ENCODE data around the gene GLRA3.
"Not testable (repeated sequence)": the region's sequence is repeated elsewhere in the genome, so short reads cannot be mapped to it uniquely, and the experiment has no call there.

Gene GLRA3

DNA sequence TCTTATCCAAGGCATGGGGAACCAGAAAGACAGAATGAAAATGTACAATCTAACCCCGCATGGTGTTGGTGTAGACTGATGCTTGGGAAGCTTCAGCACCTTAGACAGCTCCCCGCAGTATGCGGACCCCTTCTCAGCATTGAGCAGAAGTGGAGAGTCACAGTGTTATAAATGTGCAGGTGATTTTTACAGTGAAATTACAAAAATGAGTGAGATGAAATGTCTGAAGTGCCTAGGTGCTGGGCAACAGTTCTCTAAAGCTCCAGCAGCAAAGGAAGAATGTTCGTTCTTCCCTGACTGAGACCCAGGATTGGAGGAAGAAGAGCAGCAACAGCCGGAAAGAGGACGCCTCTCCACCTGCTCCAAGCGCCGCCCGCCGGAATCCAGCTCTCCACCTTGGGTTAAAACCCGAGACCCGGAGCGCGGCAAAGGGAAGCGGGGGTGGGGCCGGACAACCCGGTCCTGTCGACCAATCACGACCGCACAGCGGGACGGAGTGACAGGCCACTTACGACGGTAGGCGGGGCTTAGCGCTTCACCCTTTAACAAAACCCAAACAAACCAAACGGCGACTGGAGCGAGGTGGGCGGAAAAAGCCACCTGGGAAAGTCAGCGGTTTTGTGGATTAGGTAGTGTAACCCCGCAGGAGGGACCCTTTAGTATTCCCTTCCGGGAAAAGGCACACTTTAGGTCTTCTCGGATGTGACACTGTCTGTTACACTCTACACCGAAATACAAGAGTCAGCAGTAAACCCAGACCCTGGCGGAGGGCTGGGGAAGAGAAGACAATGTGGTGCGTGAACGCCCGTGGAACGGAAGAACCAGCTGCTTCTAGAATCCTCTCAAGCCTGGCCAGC is at the start of gene GLRA3:
TSS of gene GLRA3 (minus strand) at position 403 of the 857 bp plus-strand sequence. CDS start 436 bp downstream, outside the sequence.
- no peak for DNase-seq (ENCODE audit: low read depth in 3 of 3)

DNA sequence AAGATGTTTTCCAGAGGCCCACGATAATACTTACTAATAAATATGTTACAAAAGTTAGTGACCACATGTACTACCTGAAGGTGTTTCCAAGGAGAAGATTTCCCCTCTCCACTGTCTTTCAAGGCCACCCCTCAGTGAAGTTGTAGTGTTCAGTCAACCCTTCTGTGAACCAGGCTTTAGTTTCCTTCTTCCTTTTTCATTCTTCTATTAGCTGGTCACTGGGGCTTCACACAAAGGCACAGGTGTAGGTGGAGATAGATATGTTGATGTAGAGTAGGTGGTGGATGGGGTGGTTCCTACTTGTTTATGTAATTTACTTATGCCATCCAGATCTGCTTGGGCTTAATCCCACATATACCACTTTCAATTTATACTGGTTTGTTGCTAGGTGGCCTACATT is 45.9 kb upstream of the GLRA3 start:
- DNase-seq (ENCODE audit: low read depth in 3 of 3): no peak

DNA sequence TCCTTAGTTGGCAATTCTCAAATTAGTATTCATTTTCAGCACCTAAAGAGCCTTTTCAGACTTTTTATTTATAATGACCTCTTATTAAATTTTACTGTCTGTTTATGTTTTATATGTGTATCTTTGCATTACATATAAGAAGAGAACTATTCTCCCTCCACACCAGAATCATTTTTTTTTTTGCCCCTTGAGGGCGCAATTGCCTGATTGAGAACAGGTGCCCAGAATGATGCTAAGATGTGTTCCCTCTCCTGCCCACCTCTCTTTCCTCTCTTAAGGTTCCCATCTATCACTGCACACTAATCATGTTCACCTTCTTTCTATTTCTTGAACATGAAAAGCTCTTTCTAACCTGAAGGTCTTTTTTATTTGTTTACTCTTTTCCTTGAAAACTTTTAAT is 44.9 kb upstream of the GLRA3 start:
- DNase-seq (ENCODE audit: low read depth in 3 of 3): no peak

DNA sequence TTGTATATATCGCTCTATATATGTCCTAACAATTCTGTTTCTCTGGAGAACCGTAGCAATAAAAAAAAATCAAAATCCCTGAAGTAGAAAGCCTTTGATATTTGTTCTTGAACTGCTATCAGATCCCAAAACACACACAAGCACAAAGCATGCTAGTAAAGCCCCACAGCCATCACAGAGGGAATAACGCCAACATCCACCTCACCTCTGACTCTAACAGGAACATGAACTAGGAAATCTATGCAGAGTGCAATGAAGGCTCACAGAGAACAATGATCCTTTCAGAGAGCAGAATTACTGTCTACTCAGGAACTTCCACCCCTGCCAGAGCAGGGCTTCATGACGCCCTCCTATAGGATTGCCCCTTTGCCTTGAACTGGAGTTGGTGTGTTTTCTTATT is 44.1 kb upstream of the GLRA3 start:
- DNase-seq (ENCODE audit: low read depth in 3 of 3): not testable (repeated sequence)

DNA sequence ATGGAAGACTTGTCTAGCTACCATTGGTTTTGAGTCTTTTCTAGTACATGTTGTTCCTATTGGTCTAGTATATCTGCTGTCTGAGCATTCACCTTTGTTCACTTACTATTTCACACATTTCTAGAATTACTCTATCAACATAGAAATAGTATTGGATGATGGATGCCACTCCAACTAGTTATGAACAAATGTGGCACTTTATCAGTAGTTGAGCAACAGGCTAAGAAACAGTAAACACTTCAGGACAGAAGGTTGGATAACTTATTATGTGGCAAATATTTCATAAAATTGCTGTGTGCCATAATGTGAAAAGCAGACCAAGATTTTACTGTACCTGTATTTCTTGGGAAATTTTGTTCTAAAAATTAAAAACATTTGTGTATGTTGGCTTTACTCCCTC is 42.4 kb upstream of the GLRA3 start:
- DNase-seq (ENCODE audit: low read depth in 3 of 3): no peak

DNA sequence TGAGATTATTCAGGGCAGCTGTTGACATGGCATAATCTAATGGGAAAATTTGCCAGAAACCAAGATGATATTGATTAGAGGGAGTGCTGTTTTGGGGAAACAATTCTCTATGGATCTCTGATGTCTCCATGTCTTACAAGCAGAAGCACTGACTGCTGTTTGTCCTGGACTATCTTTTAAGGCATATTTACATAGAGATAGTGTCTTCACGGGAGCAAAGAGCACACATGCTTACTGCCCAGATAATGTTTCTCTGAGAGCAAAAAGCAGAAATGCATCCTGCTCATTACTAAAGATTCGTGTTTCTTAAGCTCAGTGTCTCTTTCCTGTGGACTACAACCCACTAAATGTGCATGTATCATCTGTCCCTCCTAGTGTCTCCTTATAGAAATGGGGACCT is 41.3 kb upstream of the GLRA3 start:
- no peak for DNase-seq (ENCODE audit: low read depth in 3 of 3)

DNA sequence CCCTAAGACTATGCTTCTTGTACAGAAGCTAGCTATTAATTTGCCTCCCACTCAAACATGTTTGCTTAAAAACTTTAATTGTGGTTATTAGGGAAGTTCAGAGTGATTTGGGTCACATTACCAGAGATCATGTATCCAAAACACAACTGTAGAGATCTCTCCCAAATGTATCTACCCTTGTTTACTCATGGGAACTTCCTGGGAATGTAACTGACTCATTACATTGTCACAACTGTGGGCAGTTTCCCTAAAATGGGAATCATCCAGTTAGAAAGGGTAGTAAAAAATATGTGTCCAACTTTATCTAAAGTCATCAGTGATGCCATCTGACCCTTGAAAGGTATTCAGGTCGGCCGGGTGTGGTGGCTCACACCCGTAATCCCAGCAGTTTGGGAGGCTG is 40.3 kb upstream of the GLRA3 start:
- DNase-seq (ENCODE audit: low read depth in 3 of 3): no peak

DNA sequence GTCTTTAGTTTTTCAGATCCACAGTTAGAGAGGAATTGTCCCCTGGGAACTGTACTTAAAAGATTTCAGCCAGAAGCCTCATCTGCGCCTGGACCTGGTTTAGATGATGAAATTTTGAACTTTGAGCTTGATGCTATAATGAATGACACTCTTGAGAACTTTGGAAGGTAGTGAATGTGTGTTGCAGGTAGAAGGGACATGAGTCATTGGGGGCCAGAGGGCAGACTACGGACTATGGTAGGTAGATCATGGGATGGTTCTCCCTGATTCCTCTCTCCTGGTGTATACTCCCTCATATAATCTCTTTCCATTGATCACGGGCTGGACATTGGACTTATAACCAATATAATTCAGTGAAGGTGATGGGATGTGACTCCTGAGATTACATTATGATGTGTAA is 38.9 kb upstream of the GLRA3 start:
- DNase-seq (ENCODE audit: low read depth in 3 of 3): no peak

DNA sequence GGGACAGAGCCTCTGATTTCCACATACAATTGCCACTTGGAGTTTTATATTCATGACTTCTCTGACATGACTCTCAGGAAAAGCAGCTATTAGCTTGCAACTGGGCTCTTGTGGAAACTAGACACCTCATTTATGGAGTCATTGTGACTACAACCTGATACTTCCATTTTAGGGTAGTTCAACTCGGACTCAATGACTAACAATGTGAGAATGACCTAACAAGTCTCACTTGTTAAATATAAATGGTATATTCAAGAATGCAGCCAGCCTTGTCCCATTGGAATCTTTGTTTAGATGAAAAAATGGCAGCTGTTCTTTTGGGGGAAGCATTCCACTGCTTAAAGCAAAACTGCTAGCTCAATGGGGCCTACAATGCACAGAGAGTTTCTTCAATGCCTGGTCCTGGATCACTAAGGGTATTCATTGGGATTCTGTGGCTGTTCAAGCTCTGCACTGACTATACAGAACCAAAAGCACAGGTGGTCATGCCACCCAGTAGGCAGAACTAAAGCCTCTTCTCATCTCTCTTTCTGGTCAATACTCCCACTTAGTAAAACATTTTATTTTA is 36.5 kb upstream of the GLRA3 start:
- no peak for DNase-seq (ENCODE audit: low read depth in 3 of 3)

DNA sequence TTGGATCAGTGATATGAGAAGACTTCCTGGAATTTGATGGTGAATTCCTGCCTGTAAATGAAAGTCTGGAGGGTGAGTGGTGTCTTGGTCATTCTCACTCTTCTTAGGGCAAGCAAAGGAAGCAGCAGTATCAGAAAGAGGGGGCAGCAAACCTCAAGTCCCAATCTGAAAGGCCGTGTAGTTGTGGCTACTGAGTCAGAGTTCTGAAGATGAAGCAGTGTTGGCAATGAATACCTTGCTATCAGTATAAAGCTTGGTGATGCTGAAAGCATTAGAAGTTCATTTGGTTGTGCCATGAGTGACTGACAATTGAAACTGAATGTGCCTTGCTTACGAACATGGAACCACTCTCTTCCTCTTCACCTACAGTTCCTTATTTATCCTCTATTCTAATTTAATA is 35.0 kb upstream of the GLRA3 start:
- no peak for DNase-seq (ENCODE audit: low read depth in 3 of 3)

DNA sequence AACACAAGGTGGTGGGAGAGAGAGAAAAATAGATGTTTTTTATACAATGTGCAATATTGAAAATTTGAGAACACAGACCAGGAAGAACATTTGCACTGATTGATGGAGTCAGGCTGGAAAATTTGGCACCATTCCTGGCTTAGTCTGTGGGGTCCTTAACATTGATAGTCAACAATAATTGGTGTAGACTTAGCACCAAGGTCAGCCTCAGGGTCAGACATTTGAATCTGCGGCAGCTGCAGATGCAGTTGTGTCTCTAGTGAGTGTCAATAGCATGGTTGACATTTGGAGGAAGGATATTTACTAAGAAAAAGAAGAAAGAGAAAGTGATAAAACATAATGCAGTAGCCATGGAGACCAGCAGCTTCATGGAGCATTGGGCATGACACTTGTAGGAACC is 31.5 kb upstream of the GLRA3 start:
- no peak for DNase-seq (ENCODE audit: low read depth in 3 of 3)

DNA sequence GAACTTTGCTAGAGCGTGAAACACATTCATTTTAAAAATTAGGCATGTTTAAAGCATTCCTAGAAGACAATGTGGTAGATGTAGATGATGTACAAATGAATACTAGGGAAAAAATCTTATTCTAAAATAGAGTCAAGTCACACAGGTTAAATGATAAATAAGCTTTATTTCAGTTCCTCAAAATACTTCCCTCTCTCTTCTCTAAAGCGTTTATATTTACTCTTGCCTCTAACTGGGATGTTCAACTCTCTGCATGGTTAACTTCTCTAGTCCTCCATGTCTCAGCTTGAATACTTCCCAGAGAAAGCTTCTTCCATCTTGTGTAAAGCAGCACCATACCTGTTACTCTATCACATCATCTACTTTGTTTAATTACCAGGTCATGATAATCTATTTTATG is 30.9 kb upstream of the GLRA3 start:
- DNase-seq (ENCODE audit: low read depth in 3 of 3): no peak

DNA sequence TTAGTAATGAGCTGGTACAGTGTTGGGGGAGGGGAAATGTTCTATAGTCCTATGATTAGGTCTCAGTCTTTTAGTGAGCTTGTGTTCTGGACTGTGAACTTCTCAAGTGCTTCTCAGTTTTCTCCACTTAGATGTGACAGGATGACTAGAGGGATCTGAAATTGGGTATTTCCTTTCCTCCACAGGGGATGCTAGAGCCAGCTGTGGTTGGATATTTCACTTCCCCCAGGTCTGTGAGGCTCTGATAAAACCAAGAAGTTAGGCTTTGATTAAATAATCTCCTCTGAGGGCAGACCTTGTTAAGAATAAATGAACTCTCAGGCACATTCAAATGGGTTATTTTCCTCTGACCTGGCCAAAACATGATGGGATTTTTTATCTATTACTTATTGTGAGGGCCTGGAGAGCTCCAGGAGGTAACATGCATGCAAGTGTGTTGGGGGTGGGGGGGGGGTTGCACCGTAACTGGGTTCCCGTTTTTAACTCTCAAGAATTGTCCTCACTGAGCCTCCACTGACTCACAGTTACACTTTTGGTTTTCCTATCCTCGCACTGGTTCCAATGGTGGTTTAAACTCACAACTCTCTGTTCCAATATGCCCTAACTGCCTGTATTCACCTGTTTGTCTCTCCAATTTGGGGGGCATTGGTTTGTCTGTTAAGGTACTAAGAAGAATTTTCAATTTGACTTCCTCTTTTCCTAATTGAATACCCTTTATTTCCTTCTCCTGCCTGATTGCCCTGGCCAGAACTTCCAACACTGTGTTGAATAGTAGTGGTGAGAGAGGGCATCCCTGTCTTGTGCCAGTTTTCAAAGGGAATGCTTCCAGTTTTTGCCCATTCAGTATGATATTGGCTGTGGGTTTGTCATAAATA is 28.1 kb upstream of the GLRA3 start:
- no peak for DNase-seq (ENCODE audit: low read depth in 3 of 3)

DNA sequence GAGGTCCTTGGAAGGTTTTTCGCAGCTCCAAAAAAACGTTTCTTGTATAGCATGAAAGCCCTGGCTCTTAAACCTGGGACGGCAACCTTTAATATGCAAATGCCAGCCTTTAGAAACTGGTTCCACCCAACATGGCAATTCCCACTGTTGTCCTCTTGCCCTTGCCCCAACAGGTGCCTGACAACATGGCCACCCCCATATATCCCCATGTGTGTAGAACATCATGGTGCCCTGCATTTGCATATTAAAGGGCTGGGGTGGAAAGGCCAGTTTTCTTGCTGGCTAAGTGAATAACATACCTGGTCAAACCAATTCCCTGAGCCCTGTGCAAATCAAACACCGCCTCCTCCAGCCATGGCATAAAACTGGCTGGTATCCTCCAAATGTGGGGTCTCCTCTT is 26.0 kb upstream of the GLRA3 start:
- DNase-seq (ENCODE audit: low read depth in 3 of 3): no peak

DNA sequence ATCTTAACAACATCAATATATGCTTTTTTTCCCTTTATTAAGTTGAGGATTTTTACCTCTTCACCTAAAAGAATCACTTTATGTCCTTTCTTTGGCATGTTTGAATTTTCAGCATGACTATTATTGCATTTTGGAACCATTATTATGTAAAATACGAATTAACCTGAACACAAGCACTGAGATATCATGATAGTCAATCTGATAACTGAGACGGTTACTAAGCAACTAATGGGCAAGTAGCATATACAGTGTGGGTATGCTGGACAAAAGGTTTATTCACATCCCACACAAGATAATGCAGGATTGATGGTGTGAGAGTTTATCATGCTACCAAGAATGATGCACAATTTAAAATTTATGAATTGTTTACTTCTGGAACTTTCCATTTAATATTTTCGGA is 24.6 kb upstream of the GLRA3 start:
- DNase-seq (ENCODE audit: low read depth in 3 of 3): no peak

DNA sequence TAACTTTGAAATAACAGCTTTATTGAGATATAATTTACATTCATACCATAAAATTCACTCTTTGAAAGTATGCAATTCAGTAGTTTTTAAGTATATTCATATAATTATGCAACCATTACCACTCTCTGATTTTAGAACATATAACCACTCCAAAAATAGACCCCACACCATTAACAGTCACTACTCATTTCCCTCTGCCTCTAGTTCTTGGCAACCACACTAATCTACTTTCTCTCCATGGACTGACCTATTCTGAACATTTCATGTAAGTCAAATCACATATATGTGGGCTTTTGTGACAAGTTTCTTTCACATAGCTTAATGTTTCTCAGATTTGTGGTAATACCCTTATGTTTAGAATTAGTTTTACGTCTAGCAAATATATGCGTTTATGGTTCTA is 19.5 kb upstream of the GLRA3 start:
- DNase-seq (ENCODE audit: low read depth in 3 of 3): no peak

DNA sequence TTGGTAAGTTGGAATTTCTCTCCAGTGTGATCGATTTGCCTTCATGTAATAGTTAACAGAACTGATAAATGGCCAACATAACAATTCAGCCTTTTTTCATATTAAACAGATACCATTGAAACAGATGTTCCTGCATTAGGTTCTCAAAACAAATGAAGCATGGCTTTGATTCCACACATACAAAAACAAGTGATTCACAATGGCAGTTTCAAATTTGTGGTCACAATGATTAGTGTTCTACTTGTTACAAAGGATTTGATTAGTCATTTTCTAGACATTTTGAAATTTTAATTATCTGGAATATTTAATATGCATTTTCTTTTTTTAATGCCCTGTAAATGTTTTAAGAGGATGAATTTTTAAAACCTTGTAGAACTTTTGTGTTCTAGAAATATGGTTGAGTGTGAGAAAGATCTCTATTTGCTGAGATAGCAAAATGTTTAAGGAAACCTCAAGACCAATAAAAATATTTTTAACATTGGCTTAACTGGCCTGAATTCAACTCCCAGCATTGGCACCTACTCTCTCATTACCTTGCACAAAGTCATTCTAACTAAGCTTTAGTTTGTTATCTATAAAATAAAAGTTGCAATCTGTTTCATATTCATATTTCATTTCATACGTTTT is 18.9 kb upstream of the GLRA3 start:
- DNase-seq (ENCODE audit: low read depth in 3 of 3): no peak

DNA sequence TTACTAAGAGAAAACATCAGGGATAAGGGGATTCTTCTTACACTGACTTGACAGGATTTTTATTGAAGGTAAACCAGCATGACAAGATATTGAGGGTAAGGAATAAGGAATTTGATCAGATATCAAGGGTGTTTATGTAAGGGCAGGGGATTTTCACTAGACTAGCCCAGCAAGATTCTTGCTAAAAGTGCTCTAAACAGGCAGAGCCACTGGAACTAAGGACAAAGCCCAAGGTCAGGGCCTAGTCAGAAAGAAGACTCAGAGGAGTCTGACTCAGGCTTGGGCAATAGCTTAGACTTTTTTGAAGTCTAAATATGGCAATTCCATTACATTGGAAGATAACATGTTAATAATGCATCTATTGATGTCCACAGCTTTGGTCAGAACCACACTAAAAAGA is 6.5 kb upstream of the GLRA3 start:
- no peak for DNase-seq (ENCODE audit: low read depth in 3 of 3)

DNA sequence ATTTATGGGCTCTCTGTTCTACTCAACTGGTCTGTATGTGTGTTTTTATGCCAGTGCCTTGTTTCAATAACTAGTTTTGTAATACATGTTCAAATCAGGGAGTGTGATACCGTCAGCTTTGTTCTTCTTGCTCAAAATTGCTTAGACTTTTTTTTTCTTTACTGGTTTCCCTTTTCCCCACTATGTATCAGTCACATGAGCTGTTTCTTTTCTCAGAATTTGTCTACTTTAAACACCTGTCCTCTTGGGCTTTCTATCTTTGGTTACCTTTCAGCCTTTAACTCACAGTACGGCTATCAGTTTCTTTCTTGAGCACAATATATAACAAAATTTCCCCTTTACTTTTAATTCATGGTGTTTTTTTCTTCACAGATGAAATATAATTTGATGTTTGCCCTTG is 5.4 kb upstream of the GLRA3 start:
- DNase-seq (ENCODE audit: low read depth in 3 of 3): no peak

DNA sequence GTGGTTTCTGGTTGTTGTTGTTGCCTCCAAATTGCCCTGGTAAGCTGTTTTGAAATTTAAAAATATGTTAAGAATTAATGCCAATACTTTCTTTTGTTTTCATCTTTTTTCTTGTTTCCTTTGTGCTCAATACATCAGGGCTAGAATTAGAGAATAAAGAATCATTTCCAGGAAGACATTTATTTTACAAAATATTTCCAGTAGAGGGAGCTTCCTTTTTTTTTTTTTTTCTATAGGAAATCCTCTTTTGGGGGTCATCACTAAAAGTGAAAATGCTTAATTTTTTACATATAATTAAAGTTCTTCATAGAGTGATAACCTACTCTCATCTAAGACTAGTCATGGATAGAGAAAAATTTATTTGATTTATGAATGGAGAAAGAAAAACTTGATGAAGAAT is 2.4 kb downstream of the GLRA3 start:
- no peak for DNase-seq (ENCODE audit: low read depth in 3 of 3)

DNA sequence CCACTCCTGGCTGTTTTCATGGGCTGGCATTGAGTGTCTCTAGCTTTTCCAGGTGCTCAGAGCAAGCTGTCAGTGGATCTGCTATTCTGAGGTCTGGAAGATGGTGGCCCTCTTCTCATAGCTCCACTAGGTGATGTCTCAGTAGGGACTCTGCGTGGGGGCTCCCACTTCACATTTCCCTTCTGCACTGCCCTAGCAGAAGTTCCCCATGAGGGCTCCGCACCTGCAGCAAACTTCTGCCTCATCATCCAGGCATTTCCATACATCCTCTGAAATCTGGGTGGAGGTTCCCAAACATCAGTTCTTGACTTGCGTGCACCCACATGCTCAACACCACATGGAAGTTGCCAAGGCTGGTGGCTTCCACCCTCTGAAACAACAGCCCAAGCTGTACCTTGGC is 13.8 kb downstream of the GLRA3 start:
- DNase-seq (ENCODE audit: low read depth in 3 of 3): no peak

DNA sequence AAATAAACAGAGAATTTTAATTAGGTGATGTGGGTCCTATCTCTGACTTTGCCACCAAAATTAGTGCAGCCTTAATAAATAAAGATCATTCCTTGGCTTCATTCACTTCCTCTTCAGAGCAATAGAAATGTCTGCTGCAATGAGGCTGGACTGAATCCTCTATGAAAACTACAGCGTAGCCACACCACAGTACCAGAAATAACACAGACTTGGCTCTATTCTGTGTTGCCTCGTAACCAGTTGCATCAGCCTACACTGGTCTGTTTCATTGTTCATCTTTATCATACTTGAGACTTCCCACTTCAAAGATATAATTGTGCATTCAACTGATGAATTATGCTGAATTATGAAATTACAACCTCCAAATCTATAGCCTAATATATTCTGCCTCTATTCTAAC is 15.8 kb downstream of the GLRA3 start:
- DNase-seq (ENCODE audit: low read depth in 3 of 3): no peak

All from stimulated activated CD4-positive, alpha-beta T cell treated with anti-CD3 and anti-CD28 coated beads, TNF-alpha, amount 100 ng/mL, for 4 hours (primary cell).